Measurements from ENCODE around the gene MEA1.
"Not testable (repeated sequence)": the region's sequence is repeated elsewhere in the genome, so short reads cannot be mapped to it uniquely, and the experiment has no call there.

The MEA1 gene

GRCh38 chr6:43011207-43011606, 2.5 kb downstream of the MEA1 start:
- H3K27ac Mint-ChIP-seq, result no peak overlapping the region
- CTCF ChIA-PET, result interaction anchor here (1.0 to 1.8 kb wide), 4 partner anchors 8 to 32 kb away, joined by 3 to 4 read pairs (median 3); partner anchors contain the start of gene PEX6
- no peaks in the 10 kb centered on the region for H3K27me3 Mint-ChIP-seq
- H3K4me1 Mint-ChIP-seq, result peaks cover 41% of the 10 kb centered on the region
- H3K4me3 Mint-ChIP-seq, result no peak overlapping the region
- H3K9me3 Mint-ChIP-seq, result no peaks in the 10 kb centered on the region
- no peak for DNase-seq
- peaks cover 46% of the 10 kb centered on the region for H3K36me3 Mint-ChIP-seq

GRCh38 chr6:43009124-43009523, 4.6 kb downstream of the MEA1 start:
- CTCF ChIA-PET, result interaction anchor here (2.6 kb wide), 1 partner anchor 134 kb away, joined by 12 read pairs; no protein-coding TSS in a partner anchor
- Mint-ChIP-seq H3K9me3 (no peaks in the 10 kb centered on the region), H3K36me3 (peaks cover 50% of the 10 kb centered on the region), H3K4me3 (no peak overlapping the region), H3K27ac (no peak overlapping the region), H3K27me3 (no peaks in the 10 kb centered on the region), H3K4me1 (peaks cover 29% of the 10 kb centered on the region)
- DNase-seq, result peak; percentile 63

- Mint-ChIP-seq H3K36me3 (peaks cover 40% of the 10 kb centered on the region), H3K4me3 (no peak overlapping the region), H3K4me1 (peaks cover 14% of the 10 kb centered on the region), H3K27ac (no peak overlapping the region), H3K27me3 (no peaks in the 10 kb centered on the region), H3K9me3 (no peaks in the 10 kb centered on the region)
- no peak for DNase-seq
- CTCF ChIA-PET, result interaction anchor here (2.8 kb wide), 1 partner anchor 137 kb away, joined by 6 read pairs; no protein-coding TSS in a partner anchor
These were observed 6.6 kb downstream of the MEA1 start for GRCh38 chr6:43007126-43007525.

GRCh38 chr6:43006251-43006650, 7.5 kb downstream of the MEA1 start:
- no peak overlapping the region for H3K4me3 Mint-ChIP-seq
- no peaks in the 10 kb centered on the region for H3K9me3 Mint-ChIP-seq
- H3K4me1 Mint-ChIP-seq, result peaks cover 6% of the 10 kb centered on the region
- DNase-seq, result no peak
- peaks cover 33% of the 10 kb centered on the region for H3K36me3 Mint-ChIP-seq
- CTCF ChIA-PET, result interaction anchor here (1.0 to 2.8 kb wide), 2 partner anchors 15 to 138 kb away, joined by 3 to 6 read pairs; no protein-coding TSS in a partner anchor
- H3K27me3 Mint-ChIP-seq, result no peaks in the 10 kb centered on the region
- H3K27ac Mint-ChIP-seq, result no peak overlapping the region

- Mint-ChIP-seq H3K36me3 (peaks cover 33% of the 10 kb centered on the region), H3K4me3 (no peak overlapping the region), H3K27ac (peak overlapping the region; percentile 62), H3K27me3 (no peaks in the 10 kb centered on the region), H3K9me3 (no peaks in the 10 kb centered on the region), H3K4me1 (peaks cover 6% of the 10 kb centered on the region)
- no peak for DNase-seq
- CTCF ChIA-PET, result interaction anchor here (1.0 to 2.8 kb wide), 2 partner anchors 14 to 138 kb away, joined by 3 to 6 read pairs; no protein-coding TSS in a partner anchor
These were observed 7.9 kb downstream of the MEA1 start for GRCh38 chr6:43005844-43006243.

- Mint-ChIP-seq H3K36me3 (peaks cover 9% of the 10 kb centered on the region), H3K27ac (no peak overlapping the region), H3K27me3 (no peaks in the 10 kb centered on the region), H3K4me1 (peaks cover 3% of the 10 kb centered on the region), H3K9me3 (no peaks in the 10 kb centered on the region), H3K4me3 (no peak overlapping the region)
- CTCF ChIA-PET, result interaction anchor here (0.6 to 0.7 kb wide), 2 partner anchors 22 to 169 kb away, joined by 3 read pairs; partner anchors contain the start of gene PEX6
- DNase-seq, result no peak
These were observed 11.9 kb downstream of the MEA1 start for GRCh38 chr6:43001843-43002242.

GRCh38 chr6:42998205-42998604, 15.5 kb downstream of the MEA1 start:
- H3K9me3 Mint-ChIP-seq, H3K27ac Mint-ChIP-seq, CTCF ChIA-PET, H3K4me1 Mint-ChIP-seq, H3K27me3 Mint-ChIP-seq, DNase-seq, H3K4me3 Mint-ChIP-seq: not testable (repeated sequence)
- peaks cover 11% of the 10 kb centered on the region for H3K36me3 Mint-ChIP-seq

GRCh38 chr6:42996513-42996912, 17.2 kb downstream of the MEA1 start:
- Mint-ChIP-seq H3K36me3 (peaks cover 12% of the 10 kb centered on the region), H3K27ac (no peak overlapping the region), H3K4me1 (peaks cover 2% of the 10 kb centered on the region), H3K27me3 (no peaks in the 10 kb centered on the region), H3K4me3 (no peak overlapping the region), H3K9me3 (no peaks in the 10 kb centered on the region)
- CTCF ChIA-PET, result interaction anchor here (0.9 to 1.5 kb wide), 2 partner anchors 11 to 94 kb away, joined by 3 read pairs; no protein-coding TSS in a partner anchor
- no peak for DNase-seq

GRCh38 chr6:42993445-42993844, 20.3 kb downstream of the MEA1 start:
- Mint-ChIP-seq H3K27ac (no peak overlapping the region), H3K4me1 (peaks cover 5% of the 10 kb centered on the region), H3K27me3 (no peaks in the 10 kb centered on the region), H3K4me3 (no peak overlapping the region), H3K9me3 (no peaks in the 10 kb centered on the region), H3K36me3 (peaks cover 28% of the 10 kb centered on the region)
- CTCF ChIA-PET, result no interaction called here
- no peak for DNase-seq

GRCh38 chr6:42989923-42990322, 23.8 kb downstream of the MEA1 start:
- Mint-ChIP-seq H3K36me3 (peaks cover 44% of the 10 kb centered on the region), H3K4me3 (no peak overlapping the region), H3K4me1 (peaks cover 38% of the 10 kb centered on the region), H3K9me3 (no peaks in the 10 kb centered on the region), H3K27me3 (no peaks in the 10 kb centered on the region), H3K27ac (no peak overlapping the region)
- DNase-seq, result no peak
- CTCF ChIA-PET, result no interaction called here

- Mint-ChIP-seq H3K4me1 (peaks cover 42% of the 10 kb centered on the region), H3K27me3 (no peaks in the 10 kb centered on the region), H3K36me3 (peaks cover 42% of the 10 kb centered on the region), H3K4me3 (no peak overlapping the region), H3K9me3 (no peaks in the 10 kb centered on the region), H3K27ac (no peak overlapping the region)
- CTCF ChIA-PET, result interaction anchor here (1.8 kb wide), 1 partner anchor 155 kb away, joined by 5 read pairs; no protein-coding TSS in a partner anchor
- DNase-seq, result no peak
These were observed 25.2 kb downstream of the MEA1 start for GRCh38 chr6:42988486-42989020.

GRCh38 chr6:42987533-42988451, 26.0 kb downstream of the MEA1 start:
- CTCF ChIA-PET, result interaction anchor here (1.8 kb wide), 1 partner anchor 156 kb away, joined by 5 read pairs; no protein-coding TSS in a partner anchor
- Mint-ChIP-seq H3K27me3 (no peaks in the 10 kb centered on the region), H3K36me3 (peaks cover 40% of the 10 kb centered on the region), H3K4me3 (peak overlapping the region; percentile 42), H3K9me3 (no peaks in the 10 kb centered on the region), H3K4me1 (peaks cover 43% of the 10 kb centered on the region), H3K27ac (no peak overlapping the region)
- no peak for DNase-seq

GRCh38 chr6:42984924-42985475, 28.7 kb downstream of the MEA1 start:
- DNase-seq, result peak; percentile 45
- Mint-ChIP-seq H3K36me3 (peaks cover 34% of the 10 kb centered on the region), H3K4me1 (peaks cover 55% of the 10 kb centered on the region), H3K27ac (peak overlapping the region; percentile 76), H3K9me3 (no peaks in the 10 kb centered on the region), H3K27me3 (no peaks in the 10 kb centered on the region), H3K4me3 (peak overlapping the region; percentile 88)
- CTCF ChIA-PET, result interaction anchor here (0.8 to 1.6 kb wide), 3 partner anchors 11 to 158 kb away, joined by 3 to 7 read pairs (median 3); no protein-coding TSS in a partner anchor

Data from activated naive CD4-positive, alpha-beta T cell treated with anti-CD3 and anti-CD28 coated beads, Interleukin-2, amount 10 ng/mL, durations not matched to agents 7 days and 5 days (primary cell).